Smooth muscle cell (in vitro differentiated cells): ENCODE results near the gene UBE3A. TPM values are rescaled to one million over a fixed set of nuclear protein-coding genes. Genes with fewer than 3 reads are reported as not detected.

ENCODE experiments used
- DNase-seq: peaks from one replicate; lab custom pipeline; 2025; ENCODE audit not compliant: unreplicated experiment; lab: John Stamatoyannopoulos, UW
- H2AFZ ChIP-seq: fragments of 200-600 bp; sonication (generic); 2 replicates; pipeline ENCODE4 v1.6.0; 2016; ENCODE audit warnings: antibody characterized with exemption, low read depth, mild to moderate bottlenecking
- H3F3A ChIP-seq: fragments of 200-600 bp; sonication (generic); 2 replicates; pipeline ENCODE4 v1.6.0; 2017; ENCODE audit warnings: antibody characterized with exemption, low read depth
- H3K27ac ChIP-seq: fragments of 200-600 bp; sonication (generic); 2 replicates; pipeline ENCODE4 v1.5.1; 2016; ENCODE audit warnings: low read depth, mild to moderate bottlenecking
- H3K27me3 ChIP-seq: fragments of 200-600 bp; sonication (generic); 2 replicates; pipeline ENCODE4 v1.6.1; 2016; ENCODE audit warnings: low read depth, mild to moderate bottlenecking
- H3K36me3 ChIP-seq: fragments of 200-600 bp; sonication (generic); 2 replicates; pipeline ENCODE4 v1.5.1; 2016; ENCODE audit warnings: low read depth
- H3K4me1 ChIP-seq: fragments of 200-600 bp; sonication (generic); 2 replicates; pipeline ENCODE4 v1.5.1; 2016; ENCODE audit warnings: low read depth
- H3K4me2 ChIP-seq: fragments of 200-600 bp; sonication (generic); 2 replicates; pipeline ENCODE4 v1.6.0; 2016; ENCODE audit warnings: mild to moderate bottlenecking
- H3K4me3 ChIP-seq: fragments of 200-600 bp; sonication (generic); 2 replicates; pipeline ENCODE4 v1.5.1; 2016; ENCODE audit warnings: mild to moderate bottlenecking
- H3K79me2 ChIP-seq: fragments of 200-600 bp; sonication (generic); 2 replicates; pipeline ENCODE4 v1.6.0; 2016; ENCODE audit warnings: low read depth, mild to moderate bottlenecking
- H3K9ac ChIP-seq: fragments of 200-600 bp; sonication (generic); 2 replicates; pipeline ENCODE4 v1.6.0; 2016; ENCODE audit warnings: low read depth
- H3K9me3 ChIP-seq: fragments of 200-600 bp; sonication (generic); replicated peaks from 2 replicates; pipeline ENCODE4 v1.5.1; 2016; ENCODE audit warnings: low read depth
- H4K20me1 ChIP-seq: fragments of 200-600 bp; sonication (generic); 2 replicates; pipeline ENCODE4 v1.6.0; 2016; ENCODE audit warnings: low read depth
- CTCF ChIP-seq: fragments of 200-600 bp; sonication (generic); IDR thresholded peaks from 2 replicates; pipeline ENCODE4 v1.5.1; 2017; ENCODE audit warnings: borderline replicate concordance, mild to moderate bottlenecking, antibody characterized with exemption; ENCODE audit not compliant: insufficient read depth, poor library complexity, severe bottlenecking
- WGBS: methylation state at CpG from one replicate; pipeline ENCODE4 v1.1.7; 2016; ENCODE audit warnings: low lambda C conversion rate; 5-methylcytosine and 5-hydroxymethylcytosine counted together
- polyA plus RNA-seq: library from polyadenylated mRNA; unstranded; fragments of >200 nt; fragmentation: Nextera tagmentation; extraction: Ambion mirVana; gene quantifications from 2 replicates; pipeline ENCODE4 v1.2.1, GENCODE V29; 2016
- total RNA-seq: library from RNA; depleted of rRNA; stranded (reverse); fragments of >200 nt; gene quantifications from 2 replicates; pipeline ENCODE4 v1.2.3, GENCODE V29; 2014

Gene UBE3A
- total and polyA plus RNA-seq, 2 experiments from 2014 or later: 66.6 to 93.9 TPM

GRCh38 chr15:25426896-25427610 lies 11.8 kb downstream of the UBE3A start:
- Histone ChIP-seq H3K27ac (no peak overlapping the region), H3K27me3 (no peaks in the 10 kb centered on the region), H3K9me3 (no peaks in the 10 kb centered on the region), H4K20me1 (peaks cover 96% of the 10 kb centered on the region), H3F3A (peaks cover 3% of the 10 kb centered on the region), H3K4me2 (no peak overlapping the region), H3K79me2 (peaks cover 97% of the 10 kb centered on the region), H3K9ac (no peak overlapping the region), H2AFZ (no peak overlapping the region), H3K4me3 (no peak overlapping the region), H3K4me1 (no peaks in the 10 kb centered on the region), H3K36me3 (no peaks in the 10 kb centered on the region)
- no peak for DNase-seq
- 59% methylated on average over 3 of the region's 3 CpGs for WGBS
- no peak for TF ChIP-seq CTCF

DNA sequence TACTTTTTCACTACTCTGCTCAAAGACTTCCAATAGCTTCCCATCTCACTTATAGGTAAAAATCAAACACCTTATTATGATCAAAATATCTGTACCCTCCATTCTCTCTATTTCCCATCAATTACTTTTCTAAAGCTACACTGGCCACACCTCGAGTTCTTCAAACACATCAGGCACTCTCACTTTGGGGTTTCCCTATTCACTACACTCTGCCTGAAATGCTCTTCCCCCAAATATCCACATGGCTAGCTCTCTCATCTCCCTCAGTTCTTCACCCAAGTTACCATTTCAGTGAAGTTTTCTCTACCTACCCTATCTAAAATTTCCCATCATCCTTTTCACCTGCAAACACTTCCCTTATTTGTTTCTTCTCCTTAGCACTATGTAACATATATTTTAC lies 14.8 kb downstream of the UBE3A start:
- no peak for DNase-seq
- Histone ChIP-seq H3K4me1 (no peaks in the 10 kb centered on the region), H3K79me2 (peaks cover 100% of the 10 kb centered on the region), H2AFZ (no peak overlapping the region), H4K20me1 (peaks cover 99% of the 10 kb centered on the region), H3K27ac (no peak overlapping the region), H3K4me3 (no peak overlapping the region), H3K36me3 (no peaks in the 10 kb centered on the region), H3K27me3 (no peaks in the 10 kb centered on the region), H3F3A (no peaks in the 10 kb centered on the region), H3K9me3 (no peaks in the 10 kb centered on the region), H3K4me2 (no peak overlapping the region), H3K9ac (no peak overlapping the region)
- WGBS: 100% methylated on average over 1 of the region's 1 CpG
- no peak for TF ChIP-seq CTCF

DNA sequence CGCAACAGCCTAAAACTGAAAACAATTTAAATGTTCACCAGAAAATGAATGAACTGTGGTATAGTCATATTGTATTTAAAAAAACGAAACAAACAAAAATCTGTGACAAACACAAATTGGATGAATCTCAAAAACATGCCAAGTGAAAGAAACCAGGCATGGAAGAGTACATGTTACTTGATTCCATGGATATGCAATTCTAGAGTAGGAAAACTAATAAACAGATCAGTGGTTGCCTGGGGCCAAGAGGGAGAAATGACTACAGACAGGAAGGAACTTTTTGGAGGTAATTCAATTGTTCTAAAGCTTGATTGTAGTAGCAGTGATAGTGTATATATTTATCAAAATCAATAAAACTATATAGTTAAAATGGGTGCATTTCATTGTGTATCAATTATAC lies 16.8 kb downstream of the UBE3A start:
- WGBS: 100% methylated on average over 2 of the region's 2 CpGs
- Histone ChIP-seq H3K4me2 (no peak overlapping the region), H4K20me1 (peaks cover 99% of the 10 kb centered on the region), H2AFZ (no peak overlapping the region), H3F3A (no peaks in the 10 kb centered on the region), H3K27me3 (no peaks in the 10 kb centered on the region), H3K27ac (no peak overlapping the region), H3K9me3 (no peaks in the 10 kb centered on the region), H3K4me1 (peaks cover 9% of the 10 kb centered on the region), H3K9ac (no peak overlapping the region), H3K36me3 (no peaks in the 10 kb centered on the region), H3K79me2 (peaks cover 100% of the 10 kb centered on the region), H3K4me3 (no peak overlapping the region)
- no peak for TF ChIP-seq CTCF
- DNase-seq: no peak

DNA sequence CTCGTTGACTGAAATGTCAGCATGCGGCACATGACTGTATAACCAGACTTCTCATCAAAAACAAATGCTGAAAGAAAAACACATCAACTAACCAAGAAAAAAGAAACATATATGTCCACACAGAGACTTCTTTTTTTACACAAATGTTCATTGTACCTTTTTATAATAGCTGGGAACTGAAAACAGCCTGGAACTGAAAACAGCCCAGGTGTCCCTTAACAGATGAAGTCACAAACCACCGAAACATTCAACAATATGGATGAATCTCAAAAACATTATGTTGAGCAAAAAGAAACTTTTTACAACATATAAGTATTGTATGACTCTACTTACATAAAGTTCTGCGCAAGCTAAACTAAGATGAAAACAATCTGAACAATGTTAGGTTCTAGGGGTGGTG lies 20.6 kb downstream of the UBE3A start:
- H2AFZ ChIP-seq: no peak overlapping the region
- H3K4me3 ChIP-seq: no peak overlapping the region
- H3K9ac ChIP-seq: no peak overlapping the region
- H3K36me3 ChIP-seq: no peaks in the 10 kb centered on the region
- peaks cover 99% of the 10 kb centered on the region for H4K20me1 ChIP-seq
- H3K4me1 ChIP-seq: peaks cover 16% of the 10 kb centered on the region
- no peak for DNase-seq
- no peak for TF ChIP-seq CTCF
- H3K79me2 ChIP-seq: peaks cover 100% of the 10 kb centered on the region
- H3K27ac ChIP-seq: no peak overlapping the region
- no peak overlapping the region for H3K4me2 ChIP-seq
- no peaks in the 10 kb centered on the region for H3K9me3 ChIP-seq
- H3K27me3 ChIP-seq: no peaks in the 10 kb centered on the region
- no peaks in the 10 kb centered on the region for H3F3A ChIP-seq
- 90% methylated on average over 4 of the region's 4 CpGs for WGBS
